NCI-H2081 (cell line): ENCODE data around the gene POLR1A.

Source experiments
- DNase-seq, 2 experiments: peaks; one replicate each; lab custom pipeline; 2025; lab: John Stamatoyannopoulos, UW

POLR1A gene

GRCh38 chr2:86097114-86097896 lies 8.4 kb downstream of the POLR1A start:
- DNase-seq: no peak

GRCh38 chr2:86094229-86094628 lies 11.5 kb downstream of the POLR1A start:
- DNase-seq: no peak

- no peak for DNase-seq
Measured at GRCh38 chr2:86087936-86088850, 17.5 kb downstream of the POLR1A start.

GRCh38 chr2:86082756-86083155 lies 22.9 kb downstream of the POLR1A start:
- DNase-seq: no peak

GRCh38 chr2:86081724-86082123 lies 24.0 kb downstream of the POLR1A start:
- no peak for DNase-seq

GRCh38 chr2:86079981-86080911 lies 25.4 kb downstream of the POLR1A start:
- peak; percentile 44 to 47 for DNase-seq

- peak; percentile 6 to 15 for DNase-seq
Measured at GRCh38 chr2:86078774-86079545, 26.7 kb downstream of the POLR1A start.

- DNase-seq: no peak
Measured at GRCh38 chr2:86075886-86076285, 29.8 kb downstream of the POLR1A start.

GRCh38 chr2:86074811-86075210 lies 30.9 kb downstream of the POLR1A start:
- DNase-seq: no peak

- DNase-seq: peak in 1 of 2 experiments; percentile 22
Measured at GRCh38 chr2:86074256-86074655, 31.4 kb downstream of the POLR1A start.

- no peak for DNase-seq
Measured at GRCh38 chr2:86073225-86073624, 32.5 kb downstream of the POLR1A start.

GRCh38 chr2:86072271-86072858 lies 33.3 kb downstream of the POLR1A start:
- DNase-seq: peak; percentile 41 to 81

- DNase-seq: no peak
Measured at GRCh38 chr2:86070868-86071267, 34.8 kb downstream of the POLR1A start.

GRCh38 chr2:86069783-86070339 lies 35.8 kb downstream of the POLR1A start:
- no peak for DNase-seq

GRCh38 chr2:86069091-86069685 lies 36.5 kb downstream of the POLR1A start:
- DNase-seq: no peak

- DNase-seq: no peak
Measured at GRCh38 chr2:86068648-86069047, 37.0 kb downstream of the POLR1A start.

- DNase-seq: peak; percentile 31 to 78
Measured at GRCh38 chr2:86068136-86068588, 37.5 kb downstream of the POLR1A start.

- DNase-seq: no peak
Measured at GRCh38 chr2:86066915-86067314, 38.8 kb downstream of the POLR1A start.

GRCh38 chr2:86066007-86066578 lies 39.6 kb downstream of the POLR1A start:
- no peak for DNase-seq
